Caco-2 (cell line): ENCODE data around the gene MORN2. TPM values are rescaled to one million over a fixed set of nuclear protein-coding genes. Genes with fewer than 3 reads are reported as not detected.

ENCODE experiments used
- BruUV-seq: library from RNA; stranded (reverse); fragments of 400-500 nt; replicated peaks from 2 replicates; lab custom pipeline; 2021; lab: Mats Ljungman, UMichigan
- CTCF ChIA-PET: fragments of 300-600 bp; sonication (Branson Sonifier 250); formaldehyde crosslinking; loops from one replicate; lab custom pipeline; 2022; ENCODE audit warnings: antibody characterized with exemption; lab: Charles Lee
- POLR2A ChIA-PET: fragments of 300-600 bp; sonication (Branson Sonifier 250); formaldehyde crosslinking; loops from one replicate; lab custom pipeline; 2022; ENCODE audit warnings: antibody characterized with exemption; lab: Charles Lee
- DNase-seq, 2 experiments: peaks; one replicate each; pipeline versions ENCODE4 v3.0.0 to v3.0.0-alpha.2; 2020 to 2022
- H3K27me3 ChIP-seq: replicated peaks from 2 replicates; pipeline ENCODE4 v1.6.0; 2011; ENCODE audit warnings: low read length; ENCODE audit not compliant: control insufficient read depth, insufficient read depth
- H3K36me3 ChIP-seq: 2 replicates; pipeline ENCODE4 v1.5.1; 2011; ENCODE audit warnings: low read length; ENCODE audit not compliant: control insufficient read depth, insufficient read depth
- H3K4me1 ChIP-seq: fragments of 250-450 bp; sonication (Bioruptor Pico); 2 replicates; pipeline ENCODE4 v1.5.1; 2020; ENCODE audit warnings: mild to moderate bottlenecking
- H3K4me3 ChIP-seq: 2 replicates; pipeline ENCODE4 v1.5.1; 2011; ENCODE audit warnings: low read depth, mild to moderate bottlenecking, control low read depth, low read length
- H3K9me3 ChIP-seq: fragments of 250-450 bp; sonication (Bioruptor Pico); 2 replicates; pipeline ENCODE4 v1.5.1; 2020; ENCODE audit warnings: mild to moderate bottlenecking, moderate library complexity
- H3K27ac Mint-ChIP-seq: one replicate; pipeline ENCODE4 v1.8.0; 2022; ENCODE audit warnings: mixed read lengths; ENCODE audit not compliant: unreplicated experiment
- H3K27me3 Mint-ChIP-seq: one replicate; pipeline ENCODE4 v1.8.0; 2022; ENCODE audit warnings: mixed read lengths; ENCODE audit not compliant: insufficient read depth, unreplicated experiment
- H3K36me3 Mint-ChIP-seq: one replicate; pipeline ENCODE4 v1.8.0; 2022; ENCODE audit warnings: mild to moderate bottlenecking, mixed read lengths; ENCODE audit not compliant: insufficient read depth, unreplicated experiment
- H3K4me1 Mint-ChIP-seq: one replicate; pipeline ENCODE4 v1.8.0; 2022; ENCODE audit warnings: low read depth, mixed read lengths; ENCODE audit not compliant: unreplicated experiment
- H3K4me3 Mint-ChIP-seq: one replicate; pipeline ENCODE4 v1.8.0; 2022; ENCODE audit warnings: mild to moderate bottlenecking, moderate library complexity, mixed read lengths; ENCODE audit not compliant: unreplicated experiment
- H3K9me3 Mint-ChIP-seq: one replicate; pipeline ENCODE4 v1.8.0; 2022; ENCODE audit warnings: mixed read lengths; ENCODE audit not compliant: unreplicated experiment
- CTCF ChIP-seq, 2 experiments: fragments of 200-600 bp in 1 of 2; IDR thresholded peaks; 1 replicate in 1 of 2; 2 replicates in 1 of 2; pipeline versions ENCODE4 v1.5.1 to v1.8.0; 2011 to 2022; ENCODE audit warnings: antibody characterized with exemption in 1 of 2, control low read depth in 1 of 2, inconsistent platforms in 1 of 2, low read depth in 1 of 2, low read length in 1 of 2, mild to moderate bottlenecking in 1 of 2, moderate library complexity in 1 of 2; ENCODE audit not compliant: insufficient read depth in 1 of 2, severe bottlenecking in 1 of 2, unreplicated experiment in 1 of 2
- intact Hi-C: fragments of 100-400 bp; cut with micrococcal nuclease; formaldehyde crosslinking; loops from one replicate; pipeline ENCODE4 v1.10.0; 2022; ENCODE audit not compliant: unreplicated experiment
- total RNA-seq: library from RNA; stranded (reverse); gene quantifications from 2 replicates; pipeline ENCODE4 v1.2.3, GENCODE V29; 2022

MORN2 gene
- total RNA-seq, 1 experiment from 2014 or later: 5.5 TPM

DNA sequence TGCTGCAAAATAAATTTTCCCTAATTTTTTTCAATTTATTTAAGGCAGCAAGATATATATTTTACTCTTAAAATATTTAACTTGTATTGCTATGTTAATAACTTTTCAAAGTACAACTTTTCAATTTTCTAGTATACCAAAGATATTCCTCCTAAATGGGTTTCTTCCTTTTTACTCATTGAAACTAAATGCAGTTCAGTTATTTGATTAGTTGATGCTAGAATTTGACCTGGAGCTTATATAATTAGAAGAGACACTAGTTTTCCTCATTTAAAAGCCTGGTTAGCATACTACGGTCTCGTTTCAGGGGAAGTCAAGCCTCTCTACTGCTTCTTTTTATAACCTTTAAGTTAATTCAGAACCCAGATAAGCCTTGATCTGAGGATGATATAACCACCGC is 13.8 kb downstream of the MORN2 start, which contains the start of gene ARHGEF33:
ARHGEF33 (plus strand) TSS at position 301 of the 400 bp plus-strand sequence. CDS start 29,573 bp downstream, outside the sequence.
- no peaks in the 10 kb centered on the region for H3K27me3 ChIP-seq
- H3K36me3 Mint-ChIP-seq: no peaks in the 10 kb centered on the region
- H3K9me3 Mint-ChIP-seq: no peaks in the 10 kb centered on the region
- H3K4me3 Mint-ChIP-seq: no peak within 1 kb of the TSS
- BruUV-seq: no TSS peak
- intact Hi-C loops: no loop called here
- H3K27me3 Mint-ChIP-seq: peaks cover 4% of the 10 kb centered on the region
- H3K27ac Mint-ChIP-seq: no peak within 1 kb of the TSS
- no peaks in the 10 kb centered on the region for H3K4me1 ChIP-seq
- H3K9me3 ChIP-seq: no peaks in the 10 kb centered on the region
- H3K4me1 Mint-ChIP-seq: no peaks in the 10 kb centered on the region
- ChIA-PET CTCF (no interaction called here), POLR2A (no interaction called here)
- no peaks in the 10 kb centered on the region for H3K36me3 ChIP-seq
- H3K4me3 ChIP-seq: no peak within 1 kb of the TSS
- DNase-seq: no peak
- TF ChIP-seq CTCF (IDR thresholded peaks at IDR 0.05; ENCODE audit: insufficient read depth in 1 of 2, low read depth in 1 of 2, low read length in 1 of 2, severe bottlenecking in 1 of 2, unreplicated experiment in 1 of 2): no peak

GRCh38 chr2:38892819-38893218 is 17.0 kb downstream of the MORN2 start:
- TF ChIP-seq CTCF (IDR thresholded peaks at IDR 0.05; ENCODE audit: insufficient read depth in 1 of 2, low read depth in 1 of 2, low read length in 1 of 2, severe bottlenecking in 1 of 2, unreplicated experiment in 1 of 2): no peak
- H3K9me3 Mint-ChIP-seq: no peaks in the 10 kb centered on the region
- H3K9me3 ChIP-seq: no peaks in the 10 kb centered on the region
- no peaks in the 10 kb centered on the region for H3K4me1 ChIP-seq
- no peaks in the 10 kb centered on the region for H3K27me3 ChIP-seq
- DNase-seq: no peak
- H3K36me3 ChIP-seq: no peaks in the 10 kb centered on the region
- H3K36me3 Mint-ChIP-seq: no peaks in the 10 kb centered on the region
- H3K27ac Mint-ChIP-seq: no peak overlapping the region
- H3K27me3 Mint-ChIP-seq: peaks cover 11% of the 10 kb centered on the region
- H3K4me3 Mint-ChIP-seq: no peak overlapping the region
- intact Hi-C loops: no loop called here
- BruUV-seq: no TSS peak
- ChIA-PET CTCF (interaction anchor here (0.7 to 1.1 kb wide), 2 partner anchors 55 to 62 kb away, joined by 3 read pairs; no protein-coding TSS in a partner anchor), POLR2A (no interaction called here)
- no peak overlapping the region for H3K4me3 ChIP-seq
- H3K4me1 Mint-ChIP-seq: no peaks in the 10 kb centered on the region

- Mint-ChIP-seq H3K36me3 (no peaks in the 10 kb centered on the region), H3K4me1 (no peaks in the 10 kb centered on the region), H3K27me3 (peaks cover 9% of the 10 kb centered on the region), H3K4me3 (no peak overlapping the region), H3K27ac (no peak overlapping the region), H3K9me3 (no peaks in the 10 kb centered on the region)
- Histone ChIP-seq H3K27me3 (no peaks in the 10 kb centered on the region), H3K36me3 (no peaks in the 10 kb centered on the region), H3K4me1 (no peaks in the 10 kb centered on the region), H3K4me3 (no peak overlapping the region), H3K9me3 (no peaks in the 10 kb centered on the region)
- intact Hi-C loops: no loop called here
- BruUV-seq: no TSS peak
- no peak for DNase-seq
- ChIA-PET POLR2A (no interaction called here), CTCF (no interaction called here)
- no peak for TF ChIP-seq CTCF (IDR thresholded peaks at IDR 0.05; ENCODE audit: insufficient read depth in 1 of 2, low read depth in 1 of 2, low read length in 1 of 2, severe bottlenecking in 1 of 2, unreplicated experiment in 1 of 2)
These were observed 22.5 kb downstream of the MORN2 start for GRCh38 chr2:38898256-38898655.
